ENCODE results near the gene CCKAR.
"Not testable (repeated sequence)": the region's sequence is repeated elsewhere in the genome, so short reads cannot be mapped to it uniquely, and the experiment has no call there.

Gene CCKAR

DNA sequence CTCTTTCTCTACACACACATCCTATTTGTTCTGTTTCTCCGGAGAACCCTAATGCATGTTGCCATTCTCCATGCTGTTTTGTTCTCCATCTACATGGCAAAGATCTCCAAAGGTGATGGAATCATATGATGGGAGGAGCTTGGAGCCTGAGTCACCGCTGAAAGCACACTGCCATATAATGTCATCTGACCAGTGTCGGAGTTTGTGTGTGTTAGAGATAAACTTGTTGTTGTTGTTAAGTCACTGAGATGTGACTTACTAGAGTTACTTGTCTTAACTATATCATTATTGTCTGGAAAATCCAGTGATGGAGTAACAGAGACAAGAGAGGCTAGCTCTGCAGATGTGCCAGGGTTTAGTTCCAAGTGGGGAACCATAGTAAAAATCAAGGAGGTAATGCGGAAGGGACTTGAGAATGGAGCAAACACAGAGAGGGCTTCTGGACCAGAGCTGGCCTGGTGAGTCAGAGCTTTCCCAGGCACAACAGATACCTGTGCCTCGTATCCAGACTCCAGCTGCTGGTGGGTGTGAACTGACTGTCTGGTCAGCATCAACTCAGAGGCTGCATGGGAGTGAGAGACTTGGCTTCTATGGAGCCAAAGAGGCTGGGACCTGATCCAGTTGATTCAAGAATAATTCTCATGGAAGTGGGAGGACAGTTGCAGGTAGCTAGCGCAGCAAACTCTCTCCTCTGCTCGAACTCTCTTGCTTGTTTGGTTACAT, 30.6 kb upstream of the CCKAR start:
- no peak for TF ChIP-seq Cebpa-rat (IDR thresholded peaks at IDR 0.05)

GRCh38 chr4:26515936-26516335, 25.7 kb upstream of the CCKAR start:
- no peaks in the 10 kb centered on the region for H3K9me3 ChIP-seq
- no peaks in the 10 kb centered on the region for H3K27me3 ChIP-seq
- no peak overlapping the region for H3K4me3 ChIP-seq
- no peak overlapping the region for H3K27ac ChIP-seq
- H3K36me3 ChIP-seq = no peaks in the 10 kb centered on the region
- no peaks in the 10 kb centered on the region for H4K20me1 ChIP-seq
- TF ChIP-seq Cebpa-rat (IDR thresholded peaks at IDR 0.05) = no peak
- no peaks in the 10 kb centered on the region for H3K4me1 ChIP-seq
- no peak overlapping the region for H3K9ac ChIP-seq
- no peak overlapping the region for H3K4me2 ChIP-seq

More for the DNA sequence above, 30.6 kb upstream of the CCKAR start:
- H3K4me3 ChIP-seq = no peak overlapping the region
- H3K36me3 ChIP-seq = no peaks in the 10 kb centered on the region
- no peaks in the 10 kb centered on the region for H3K9me3 ChIP-seq
- H3K27ac ChIP-seq = no peak overlapping the region
- H3K9ac ChIP-seq = no peak overlapping the region
- H3K27me3 ChIP-seq = no peaks in the 10 kb centered on the region
- no peaks in the 10 kb centered on the region for H3K4me1 ChIP-seq
- H4K20me1 ChIP-seq = no peaks in the 10 kb centered on the region
- H3K4me2 ChIP-seq = no peak overlapping the region

DNA sequence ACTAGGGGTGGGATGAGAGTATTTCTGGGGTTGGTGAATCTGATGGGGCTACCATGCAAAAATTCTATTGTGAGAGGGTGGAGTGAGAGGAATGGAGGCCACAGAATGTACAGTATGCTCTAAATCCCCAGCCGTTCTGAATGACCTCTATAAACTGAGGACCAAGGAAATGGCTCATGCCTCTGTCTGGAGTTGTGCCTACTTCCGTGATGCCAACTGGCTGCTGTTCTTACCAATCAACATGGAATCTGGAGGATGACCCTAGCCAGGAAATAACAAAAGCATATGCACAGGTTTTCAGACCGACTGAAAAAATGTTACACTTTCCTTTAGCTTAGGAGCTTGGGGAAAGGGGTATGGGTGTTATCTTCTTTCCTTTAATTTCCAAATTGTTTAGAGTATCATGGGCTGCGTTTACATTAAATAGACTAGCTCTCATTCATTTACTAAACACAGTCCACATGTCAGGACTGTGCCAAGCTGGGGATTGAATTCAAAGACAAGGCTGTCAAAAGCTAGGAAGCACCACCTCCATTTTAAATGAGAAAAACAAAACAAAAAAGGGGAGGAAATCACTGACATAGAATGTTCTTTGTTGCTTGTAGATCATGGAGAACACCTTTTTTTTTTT, 20.2 kb upstream of the CCKAR start:
- Histone ChIP-seq H3K36me3 (no peaks in the 10 kb centered on the region), H3K27me3 (no peaks in the 10 kb centered on the region), H3K27ac (no peak overlapping the region), H3K4me1 (no peaks in the 10 kb centered on the region), H3K9ac (no peak overlapping the region), H3K4me2 (no peak overlapping the region), H4K20me1 (no peaks in the 10 kb centered on the region), H3K9me3 (no peaks in the 10 kb centered on the region), H3K4me3 (no peak overlapping the region)
- no peak for TF ChIP-seq Cebpa-rat (IDR thresholded peaks at IDR 0.05)

GRCh38 chr4:26509681-26510333, 19.5 kb upstream of the CCKAR start:
- Histone ChIP-seq H3K36me3 (no peaks in the 10 kb centered on the region), H4K20me1 (no peaks in the 10 kb centered on the region), H3K9me3 (no peaks in the 10 kb centered on the region), H3K4me3 (no peak overlapping the region), H3K4me1 (no peaks in the 10 kb centered on the region), H3K27ac (no peak overlapping the region), H3K4me2 (no peak overlapping the region), H3K27me3 (no peaks in the 10 kb centered on the region), H3K9ac (no peak overlapping the region)
- TF ChIP-seq Cebpa-rat (IDR thresholded peaks at IDR 0.05) = no peak

- Histone ChIP-seq H4K20me1 (no peaks in the 10 kb centered on the region), H3K4me1 (no peaks in the 10 kb centered on the region), H3K27me3 (no peaks in the 10 kb centered on the region), H3K4me2 (no peak overlapping the region), H3K9ac (no peak overlapping the region), H3K9me3 (peaks cover 7% of the 10 kb centered on the region; the same call in 1 of the 2 replicates), H3K27ac (no peak overlapping the region), H3K36me3 (no peaks in the 10 kb centered on the region), H3K4me3 (no peak overlapping the region)
- no peak for TF ChIP-seq Cebpa-rat (IDR thresholded peaks at IDR 0.05)
Observed at GRCh38 chr4:26507286-26507685, 17.0 kb upstream of the CCKAR start.

DNA sequence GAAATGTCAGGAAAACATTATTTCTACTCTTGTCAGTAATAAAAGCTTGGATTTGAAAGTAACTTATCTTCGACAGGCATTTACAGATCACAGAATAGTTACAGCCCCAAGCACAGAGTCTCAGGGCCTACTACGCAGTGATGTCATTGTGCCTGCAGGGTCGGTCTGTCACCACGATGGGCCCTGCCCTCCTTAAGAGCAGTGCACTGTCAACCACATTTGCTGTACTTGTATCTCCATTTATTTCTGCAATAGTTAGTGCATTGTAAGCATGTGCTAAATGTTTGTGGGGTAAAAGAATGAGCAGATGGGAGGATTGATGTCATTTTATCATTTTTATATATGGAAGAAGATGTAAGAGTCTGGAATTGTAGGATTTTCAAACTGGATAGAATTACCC, 13.6 kb upstream of the CCKAR start:
- Histone ChIP-seq H3K36me3 (no peaks in the 10 kb centered on the region), H3K4me1 (no peaks in the 10 kb centered on the region), H3K27ac (no peak overlapping the region), H3K9me3 (peaks cover 18% of the 10 kb centered on the region; the same call in 1 of the 2 replicates), H3K27me3 (no peaks in the 10 kb centered on the region), H3K4me2 (no peak overlapping the region), H3K4me3 (no peak overlapping the region), H3K9ac (no peak overlapping the region), H4K20me1 (no peaks in the 10 kb centered on the region)
- TF ChIP-seq Cebpa-rat (IDR thresholded peaks at IDR 0.05) = no peak

DNA sequence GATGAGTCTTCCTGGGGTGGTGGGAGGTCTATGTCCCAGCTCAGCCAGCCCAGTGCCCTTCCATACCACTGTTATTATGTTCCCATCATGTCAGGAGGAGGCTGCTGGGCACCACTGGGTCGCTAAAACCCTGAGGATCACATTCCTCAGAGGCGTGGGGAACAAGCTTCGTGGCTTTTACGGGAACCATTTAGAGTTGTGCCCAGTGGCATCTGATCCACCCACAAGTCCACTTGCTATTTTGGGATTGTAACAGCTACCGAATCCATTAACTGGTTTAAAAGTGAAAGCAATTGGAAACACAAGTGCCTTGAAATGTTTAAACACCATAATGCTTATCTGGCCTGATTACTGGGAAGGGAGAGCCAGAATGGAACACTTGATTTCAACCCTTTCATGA, 13.1 kb upstream of the CCKAR start:
- H3K4me3 ChIP-seq = no peak overlapping the region
- no peak overlapping the region for H3K4me2 ChIP-seq
- no peak overlapping the region for H3K9ac ChIP-seq
- H3K4me1 ChIP-seq = no peaks in the 10 kb centered on the region
- no peaks in the 10 kb centered on the region for H4K20me1 ChIP-seq
- no peaks in the 10 kb centered on the region for H3K27me3 ChIP-seq
- H3K27ac ChIP-seq = no peak overlapping the region
- peaks cover 18% of the 10 kb centered on the region; the same call in 1 of the 2 replicates for H3K9me3 ChIP-seq
- TF ChIP-seq Cebpa-rat (IDR thresholded peaks at IDR 0.05) = no peak
- H3K36me3 ChIP-seq = no peaks in the 10 kb centered on the region

GRCh38 chr4:26500565-26500999, 10.3 kb upstream of the CCKAR start:
- not testable (repeated sequence) for H3K9ac ChIP-seq, H3K27me3 ChIP-seq, H4K20me1 ChIP-seq, H3K4me1 ChIP-seq, H3K4me3 ChIP-seq, H3K36me3 ChIP-seq, H3K27ac ChIP-seq, H3K4me2 ChIP-seq
- peaks cover 18% of the 10 kb centered on the region; the same call in 1 of the 2 replicates for H3K9me3 ChIP-seq

DNA sequence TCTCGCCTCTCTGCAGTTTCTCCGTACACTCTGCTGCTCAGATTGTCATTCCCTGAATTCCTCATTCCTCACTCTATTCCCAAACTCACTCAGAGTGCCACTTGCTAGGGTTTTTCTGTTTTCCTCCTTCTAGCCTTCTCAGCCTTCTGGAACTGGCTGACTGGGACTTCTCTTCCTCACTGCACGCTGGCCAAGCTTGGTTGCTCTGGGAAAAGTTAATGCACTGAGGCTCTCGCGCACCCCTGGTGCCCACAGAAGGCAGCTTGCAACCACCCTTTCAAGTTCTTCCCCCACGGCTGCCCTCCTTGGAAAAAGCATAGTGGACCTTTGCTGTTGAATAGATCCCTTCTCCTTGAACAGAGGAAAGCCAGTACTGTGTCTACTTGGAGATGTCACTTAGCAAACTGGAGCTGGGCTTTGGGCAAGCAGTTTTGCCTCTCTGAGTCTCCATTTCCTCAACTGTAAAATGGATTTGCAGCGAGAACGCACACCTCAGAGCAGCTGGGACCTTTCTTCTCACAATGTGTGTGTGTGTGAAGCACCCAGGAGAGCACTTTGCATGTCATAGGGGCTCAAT, 6.0 kb upstream of the CCKAR start:
- no peaks in the 10 kb centered on the region for H3K4me1 ChIP-seq
- no peak for TF ChIP-seq Cebpa-rat (IDR thresholded peaks at IDR 0.05)
- no peak overlapping the region for H3K9ac ChIP-seq
- peaks cover 29% of the 10 kb centered on the region for H3K9me3 ChIP-seq
- H3K27me3 ChIP-seq = no peaks in the 10 kb centered on the region
- no peaks in the 10 kb centered on the region for H4K20me1 ChIP-seq
- H3K4me2 ChIP-seq = no peak overlapping the region
- no peaks in the 10 kb centered on the region for H3K36me3 ChIP-seq
- no peak overlapping the region for H3K4me3 ChIP-seq
- H3K27ac ChIP-seq = no peak overlapping the region

GRCh38 chr4:26493461-26493860, 3.2 kb upstream of the CCKAR start:
- H3K36me3 ChIP-seq = no peaks in the 10 kb centered on the region
- no peak for TF ChIP-seq Cebpa-rat (IDR thresholded peaks at IDR 0.05)
- H3K4me2 ChIP-seq = no peak overlapping the region
- no peak overlapping the region for H3K9ac ChIP-seq
- H3K4me1 ChIP-seq = no peaks in the 10 kb centered on the region
- no peaks in the 10 kb centered on the region for H4K20me1 ChIP-seq
- H3K4me3 ChIP-seq = no peak overlapping the region
- H3K27ac ChIP-seq = no peak overlapping the region
- no peaks in the 10 kb centered on the region for H3K27me3 ChIP-seq
- H3K9me3 ChIP-seq = peaks cover 17% of the 10 kb centered on the region
